Measurements from ENCODE around the gene GASK1A.

GASK1A gene

DNA sequence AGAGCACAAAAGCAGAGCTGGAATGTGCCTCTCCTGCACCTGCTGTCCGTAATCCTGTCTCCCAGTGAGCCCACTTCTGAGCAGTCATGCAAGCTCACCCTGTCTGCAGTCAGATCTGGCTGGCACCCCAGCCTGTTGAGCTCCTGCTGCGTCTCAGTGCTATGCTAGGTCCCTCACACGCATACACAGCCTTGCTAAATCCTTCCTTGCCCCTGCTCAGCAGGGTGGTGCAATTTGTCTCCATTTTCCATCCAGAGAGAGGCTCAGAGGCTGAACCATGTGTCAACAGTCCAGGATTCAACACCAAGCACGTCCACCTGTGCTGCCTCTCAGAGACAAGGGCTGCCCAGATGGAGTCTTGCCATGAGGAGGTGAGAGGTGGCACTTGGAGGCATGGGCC, 115.7 kb downstream of the GASK1A start:
- no peaks in the 10 kb centered on the region for H3K9me3 ChIP-seq (ENCODE audit: control insufficient read depth, low read length)
- DNase-seq (ENCODE audit: low read depth), result no peak
- H3K4me1 ChIP-seq (ENCODE audit: control insufficient read depth, insufficient read depth, low read length), result no peaks in the 10 kb centered on the region
- no peak overlapping the region for H3K9ac ChIP-seq (ENCODE audit: low read length)
- H3K27me3 ChIP-seq (replicated peaks; ENCODE audit: control insufficient read depth, insufficient read depth, low read length), result no peaks in the 10 kb centered on the region
- no peaks in the 10 kb centered on the region for H3K36me3 ChIP-seq (ENCODE audit: control insufficient read depth, insufficient read depth, low read length, severe bottlenecking)
- no peak overlapping the region for H3K4me3 ChIP-seq (ENCODE audit: low read length)

DNA sequence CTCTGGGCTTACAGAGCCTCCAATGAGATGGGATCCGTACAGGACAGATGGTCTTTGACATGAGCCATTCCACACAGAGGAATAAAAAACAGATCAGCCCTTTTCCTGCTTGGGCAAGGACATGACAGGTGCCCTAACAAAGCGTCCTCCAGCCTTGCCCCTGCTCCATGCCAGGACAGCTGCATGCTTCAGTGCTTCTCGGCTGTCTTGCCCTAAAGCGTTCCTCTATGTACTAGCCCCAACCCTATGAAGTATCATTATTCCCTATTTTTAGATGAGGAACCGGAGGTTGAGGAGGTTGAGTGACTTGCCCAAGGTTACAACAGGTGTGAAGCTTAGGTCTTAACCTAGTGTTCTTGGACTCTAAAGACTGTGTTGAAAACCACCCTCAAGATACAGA, 116.3 kb downstream of the GASK1A start:
- Histone ChIP-seq H3K4me1 (ENCODE audit: control insufficient read depth, insufficient read depth, low read length) (no peaks in the 10 kb centered on the region), H3K9ac (ENCODE audit: low read length) (no peak overlapping the region), H3K9me3 (ENCODE audit: control insufficient read depth, low read length) (no peaks in the 10 kb centered on the region), H3K27me3 (replicated peaks; ENCODE audit: control insufficient read depth, insufficient read depth, low read length) (no peaks in the 10 kb centered on the region), H3K36me3 (ENCODE audit: control insufficient read depth, insufficient read depth, low read length, severe bottlenecking) (no peaks in the 10 kb centered on the region), H3K4me3 (ENCODE audit: low read length) (no peak overlapping the region)
- DNase-seq (ENCODE audit: low read depth), result no peak

DNA sequence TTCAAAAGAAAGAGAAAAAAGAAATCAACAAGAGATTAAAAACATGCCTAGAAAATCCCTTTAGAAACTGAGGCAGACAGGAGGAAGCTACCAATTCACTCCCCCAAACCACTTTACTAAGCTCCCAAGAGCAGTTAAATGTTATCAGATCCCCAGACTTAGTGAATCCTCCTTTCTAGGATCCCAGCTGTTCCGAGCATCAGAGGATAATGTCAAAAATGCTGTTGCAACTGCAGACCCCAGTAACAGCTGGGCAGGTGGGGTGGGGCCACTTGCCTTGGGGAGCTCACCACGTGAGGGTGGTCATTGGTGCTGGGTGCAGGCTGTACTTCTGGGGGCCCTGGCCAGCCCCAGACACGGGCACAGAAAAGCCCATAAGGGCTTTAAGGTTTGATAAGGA, 117.7 kb downstream of the GASK1A start:
- no peaks in the 10 kb centered on the region for H3K27me3 ChIP-seq (replicated peaks; ENCODE audit: control insufficient read depth, insufficient read depth, low read length)
- H3K9me3 ChIP-seq (ENCODE audit: control insufficient read depth, low read length), result no peaks in the 10 kb centered on the region
- H3K9ac ChIP-seq (ENCODE audit: low read length), result no peak overlapping the region
- H3K36me3 ChIP-seq (ENCODE audit: control insufficient read depth, insufficient read depth, low read length, severe bottlenecking), result no peaks in the 10 kb centered on the region
- no peaks in the 10 kb centered on the region for H3K4me1 ChIP-seq (ENCODE audit: control insufficient read depth, insufficient read depth, low read length)
- no peak overlapping the region for H3K4me3 ChIP-seq (ENCODE audit: low read length)
- DNase-seq (ENCODE audit: low read depth), result no peak

DNA sequence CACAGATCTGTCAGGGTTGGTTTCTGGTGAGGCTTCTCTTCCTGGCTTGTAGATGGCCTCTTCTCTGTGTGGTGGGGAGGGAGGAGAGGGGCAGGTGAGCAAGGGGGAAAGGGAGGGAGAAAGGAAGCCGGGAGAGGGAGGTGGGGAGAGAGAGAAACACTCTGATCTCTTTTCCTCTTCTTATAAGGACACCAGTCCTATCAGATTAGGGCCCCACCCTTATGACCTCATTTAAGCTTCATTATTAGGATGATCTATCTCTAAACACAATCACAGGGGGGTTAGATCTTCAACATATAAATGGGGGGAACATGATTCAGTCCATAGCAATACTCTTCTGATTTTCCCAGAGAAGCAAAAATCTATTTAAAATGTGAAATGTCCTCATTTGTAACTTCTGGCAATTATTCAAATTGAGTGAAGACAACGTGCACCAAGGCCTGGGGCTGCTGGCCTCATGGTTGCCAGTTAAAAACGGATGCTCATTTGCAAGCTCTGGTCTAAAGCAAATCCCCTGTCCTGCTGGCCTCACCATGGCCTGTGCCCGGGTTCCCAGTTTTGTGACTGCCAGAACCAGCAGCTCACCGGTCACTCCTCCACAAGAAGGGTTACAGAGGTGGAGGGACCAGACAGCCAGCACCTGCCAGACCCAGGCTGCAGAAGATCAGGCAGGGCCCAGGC, 118.4 kb downstream of the GASK1A start:
- no peak overlapping the region for H3K9ac ChIP-seq (ENCODE audit: low read length)
- no peaks in the 10 kb centered on the region for H3K36me3 ChIP-seq (ENCODE audit: control insufficient read depth, insufficient read depth, low read length, severe bottlenecking)
- no peak for DNase-seq (ENCODE audit: low read depth)
- H3K9me3 ChIP-seq (ENCODE audit: control insufficient read depth, low read length), result no peaks in the 10 kb centered on the region
- no peak overlapping the region for H3K4me3 ChIP-seq (ENCODE audit: low read length)
- no peaks in the 10 kb centered on the region for H3K4me1 ChIP-seq (ENCODE audit: control insufficient read depth, insufficient read depth, low read length)
- no peaks in the 10 kb centered on the region for H3K27me3 ChIP-seq (replicated peaks; ENCODE audit: control insufficient read depth, insufficient read depth, low read length)

DNA sequence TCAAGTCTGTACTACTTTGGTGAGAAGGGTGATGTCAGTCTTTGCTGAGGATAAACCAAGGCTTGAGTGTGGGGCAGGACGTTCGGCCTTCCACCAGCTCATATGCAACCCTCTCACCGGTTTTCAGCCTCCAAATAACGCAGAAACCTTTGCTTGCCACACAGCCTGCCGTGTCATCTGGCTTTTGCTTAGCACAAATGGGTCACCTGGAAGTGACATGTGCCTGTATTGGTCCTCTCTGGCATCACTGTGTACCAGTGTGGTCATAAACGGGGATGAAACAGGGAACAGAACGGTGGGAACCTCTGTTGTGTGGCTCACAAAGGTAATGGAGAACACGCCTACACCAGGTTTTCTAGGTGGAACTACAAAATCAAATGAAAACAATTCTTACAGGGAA, 119.7 kb downstream of the GASK1A start:
- peaks cover 7% of the 10 kb centered on the region for H3K4me1 ChIP-seq (ENCODE audit: control insufficient read depth, insufficient read depth, low read length)
- no peak for DNase-seq (ENCODE audit: low read depth)
- H3K9me3 ChIP-seq (ENCODE audit: control insufficient read depth, low read length), result no peaks in the 10 kb centered on the region
- no peaks in the 10 kb centered on the region for H3K36me3 ChIP-seq (ENCODE audit: control insufficient read depth, insufficient read depth, low read length, severe bottlenecking)
- H3K27me3 ChIP-seq (replicated peaks; ENCODE audit: control insufficient read depth, insufficient read depth, low read length), result no peaks in the 10 kb centered on the region
- no peak overlapping the region for H3K9ac ChIP-seq (ENCODE audit: low read length)
- no peak overlapping the region for H3K4me3 ChIP-seq (ENCODE audit: low read length)

GRCh38 chr3:43102773-43103480, 123.8 kb downstream of the GASK1A start:
- no peak for DNase-seq (ENCODE audit: low read depth)
- H3K4me3 ChIP-seq (ENCODE audit: low read length), result no peak overlapping the region

GRCh38 chr3:43104039-43104438, 124.9 kb downstream of the GASK1A start:
- no peak overlapping the region for H3K9ac ChIP-seq (ENCODE audit: low read length)
- H3K36me3 ChIP-seq (ENCODE audit: control insufficient read depth, insufficient read depth, low read length, severe bottlenecking), result no peaks in the 10 kb centered on the region
- no peaks in the 10 kb centered on the region for H3K9me3 ChIP-seq (ENCODE audit: control insufficient read depth, low read length)
- H3K4me3 ChIP-seq (ENCODE audit: low read length), result peak overlapping the region; percentile 84
- no peaks in the 10 kb centered on the region for H3K27me3 ChIP-seq (replicated peaks; ENCODE audit: control insufficient read depth, insufficient read depth, low read length)
- H3K4me1 ChIP-seq (ENCODE audit: control insufficient read depth, insufficient read depth, low read length), result peaks cover 24% of the 10 kb centered on the region
- DNase-seq (ENCODE audit: low read depth), result no peak

More at GRCh38 chr3:43102773-43103480, 123.8 kb downstream of the GASK1A start:
- Histone ChIP-seq H3K27me3 (replicated peaks; ENCODE audit: control insufficient read depth, insufficient read depth, low read length) (no peaks in the 10 kb centered on the region), H3K9ac (ENCODE audit: low read length) (no peak overlapping the region), H3K9me3 (ENCODE audit: control insufficient read depth, low read length) (no peaks in the 10 kb centered on the region), H3K4me1 (ENCODE audit: control insufficient read depth, insufficient read depth, low read length) (peaks cover 24% of the 10 kb centered on the region), H3K36me3 (ENCODE audit: control insufficient read depth, insufficient read depth, low read length, severe bottlenecking) (no peaks in the 10 kb centered on the region)

- Histone ChIP-seq H3K4me1 (ENCODE audit: control insufficient read depth, insufficient read depth, low read length) (peaks cover 24% of the 10 kb centered on the region), H3K27me3 (replicated peaks; ENCODE audit: control insufficient read depth, insufficient read depth, low read length) (no peaks in the 10 kb centered on the region), H3K9ac (ENCODE audit: low read length) (peak overlapping the region; percentile 45), H3K9me3 (ENCODE audit: control insufficient read depth, low read length) (no peaks in the 10 kb centered on the region), H3K36me3 (ENCODE audit: control insufficient read depth, insufficient read depth, low read length, severe bottlenecking) (no peaks in the 10 kb centered on the region), H3K4me3 (ENCODE audit: low read length) (peak overlapping the region; percentile 84)
- DNase-seq (ENCODE audit: low read depth), result peak; percentile 0
These were observed 125.8 kb downstream of the GASK1A start for GRCh38 chr3:43104660-43105595.

- peak; percentile 94 for DNase-seq (ENCODE audit: low read depth)
- Histone ChIP-seq H3K9me3 (ENCODE audit: control insufficient read depth, low read length) (no peaks in the 10 kb centered on the region), H3K4me1 (ENCODE audit: control insufficient read depth, insufficient read depth, low read length) (peaks cover 24% of the 10 kb centered on the region), H3K4me3 (ENCODE audit: low read length) (peak within 1 kb of the TSS; percentile 84), H3K27me3 (replicated peaks; ENCODE audit: control insufficient read depth, insufficient read depth, low read length) (no peaks in the 10 kb centered on the region), H3K36me3 (ENCODE audit: control insufficient read depth, insufficient read depth, low read length, severe bottlenecking) (no peaks in the 10 kb centered on the region), H3K9ac (ENCODE audit: low read length) (peak within 1 kb of the TSS; percentile 85)
These were observed 126.6 kb downstream of the GASK1A start, which contains the start of gene POMGNT2 for GRCh38 chr3:43105596-43106292. Gene POMGNT2 (minus strand): TSS chr3:43106079. CDS start chr3:43081431, 24,648 bp downstream.

- Histone ChIP-seq H3K27me3 (replicated peaks; ENCODE audit: control insufficient read depth, insufficient read depth, low read length) (no peaks in the 10 kb centered on the region), H3K4me3 (ENCODE audit: low read length) (peak overlapping the region; percentile 84), H3K4me1 (ENCODE audit: control insufficient read depth, insufficient read depth, low read length) (peaks cover 24% of the 10 kb centered on the region), H3K36me3 (ENCODE audit: control insufficient read depth, insufficient read depth, low read length, severe bottlenecking) (no peaks in the 10 kb centered on the region), H3K9me3 (ENCODE audit: control insufficient read depth, low read length) (no peaks in the 10 kb centered on the region), H3K9ac (ENCODE audit: low read length) (peak overlapping the region; percentile 85)
- DNase-seq (ENCODE audit: low read depth), result no peak
These were observed 127.2 kb downstream of the GASK1A start for GRCh38 chr3:43106293-43106628.
